GM13977 (cell line): Measurements from ENCODE around the gene DOLPP1.
A peak's percentile ranks its signal among the peaks of the same experiment; 100 is the strongest.

Experiments used
- DNase-seq: peaks from one replicate; pipeline ENCODE4 v3.0.0; 2012; ENCODE audit warnings: low spot score
- CTCF ChIP-seq: IDR thresholded peaks from 2 replicates; pipeline ENCODE4 v1.5.1; 2012; ENCODE audit warnings: mild to moderate bottlenecking, control low read depth; ENCODE audit not compliant: insufficient read depth; ENCODE audit errors: extremely low read depth, missing control alignments
- in situ Hi-C: fragments of 300-500 bp; cut with MboI; formaldehyde crosslinking; loops from one replicate; pipeline ENCODE4 v1.12.0; 2022; ENCODE audit warnings: low sequenced_read_pairs, low pct_unique_long_range_greater_than_20kb, mixed read lengths, inconsistent platforms; ENCODE audit not compliant: unreplicated experiment

The DOLPP1 gene

GRCh38 chr9:129064499-129064908 is 16.4 kb upstream of the DOLPP1 start:
- in situ Hi-C loops = no loop called here
- TF ChIP-seq CTCF = no peak
- no peak for DNase-seq

- in situ Hi-C loops = no loop called here
- TF ChIP-seq CTCF = no peak
- DNase-seq = no peak
Measured at GRCh38 chr9:129068110-129068509, 12.8 kb upstream of the DOLPP1 start.

DNA sequence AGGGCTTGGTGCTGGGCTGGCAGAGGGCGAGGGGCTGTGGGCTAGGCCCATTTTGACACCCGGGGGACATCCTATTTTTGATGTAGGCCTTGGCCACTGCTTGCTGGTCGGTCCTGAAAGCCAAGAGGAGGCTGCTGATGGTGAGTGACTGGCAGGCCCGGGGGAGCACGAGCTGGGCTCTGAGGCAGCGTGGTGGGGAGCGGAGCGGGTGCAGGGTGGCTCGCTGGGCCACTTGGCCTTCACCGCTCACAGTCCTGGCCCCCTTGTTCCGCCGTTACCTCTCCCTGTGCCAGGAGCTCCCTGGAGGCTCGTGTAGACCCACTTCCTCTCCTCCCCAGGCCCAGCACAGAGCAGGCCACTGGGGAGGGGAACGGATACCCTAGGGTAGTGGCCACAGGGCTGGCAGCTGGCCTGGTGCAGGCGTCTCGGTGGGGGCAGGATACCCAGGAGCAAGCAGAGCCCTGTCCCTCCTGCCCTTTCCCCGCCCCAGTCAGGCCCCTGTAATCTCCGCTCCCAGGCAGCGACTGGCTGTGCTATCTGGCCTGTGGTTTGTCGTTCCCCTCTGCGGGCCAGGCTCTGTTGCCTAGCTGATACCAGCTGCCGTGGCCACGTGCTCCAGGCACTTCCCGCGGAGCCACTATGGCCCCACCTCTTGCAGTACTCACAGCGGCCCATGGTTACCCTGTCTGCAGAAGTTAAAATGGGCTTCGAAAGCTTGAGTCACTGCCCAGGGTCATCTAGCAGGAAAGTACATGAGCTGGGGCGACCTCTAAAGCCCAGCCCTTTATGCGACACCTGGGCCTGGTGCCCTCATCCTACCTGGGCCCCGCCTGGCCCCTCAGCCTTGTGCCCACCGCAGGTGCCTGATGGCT is 11.7 kb upstream of the DOLPP1 start:
- no peak for TF ChIP-seq CTCF
- in situ Hi-C loops = no loop called here
- DNase-seq = peak; percentile 69

DNA sequence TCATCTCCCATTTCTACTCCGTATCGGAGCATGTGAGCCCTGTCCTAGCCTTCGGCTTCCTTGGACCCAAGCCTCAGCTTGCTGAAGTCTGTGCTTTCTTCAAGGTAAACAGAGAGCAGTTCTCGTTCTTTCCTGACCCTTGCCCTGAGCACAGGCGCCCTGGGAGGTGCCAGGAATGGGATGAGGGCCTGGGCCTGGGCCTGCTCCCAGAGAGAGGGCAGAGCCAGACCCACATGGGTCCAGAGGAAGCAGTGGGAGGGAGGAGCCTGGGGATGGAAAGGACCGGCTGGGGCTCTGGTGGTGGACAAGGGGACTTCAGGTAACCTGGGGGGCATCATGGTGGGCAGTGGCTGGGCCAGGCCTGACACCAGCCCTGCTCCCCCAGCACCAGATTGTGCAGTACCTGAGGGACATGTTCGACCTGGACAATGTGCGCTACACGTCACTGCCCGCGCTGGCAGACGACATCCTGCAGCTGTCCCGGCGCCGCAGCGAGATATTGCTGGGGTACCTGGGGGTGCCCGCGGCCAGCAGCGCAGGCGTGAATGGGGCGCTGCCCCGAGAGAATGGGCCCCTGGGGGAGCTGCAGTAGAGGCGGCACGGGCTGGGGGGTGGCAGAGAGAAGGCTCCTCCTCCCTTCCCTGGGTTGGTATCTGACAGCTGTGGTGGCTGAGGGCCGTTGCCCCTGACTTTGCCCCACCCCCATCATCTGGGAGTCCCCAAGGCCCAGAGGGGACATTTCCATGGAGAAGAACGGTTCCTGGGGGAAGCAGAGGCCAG is 10.9 kb upstream of the DOLPP1 start:
- TF ChIP-seq CTCF = no peak

GRCh38 chr9:129070696-129071525 is 10.0 kb upstream of the DOLPP1 start:
- DNase-seq = no peak
- in situ Hi-C loops = no loop called here
- TF ChIP-seq CTCF = no peak

More for the DNA sequence above, 10.9 kb upstream of the DOLPP1 start:
- in situ Hi-C loops = no loop called here
- no peak for DNase-seq

GRCh38 chr9:129071526-129072126 is 9.3 kb upstream of the DOLPP1 start:
- in situ Hi-C loops = no loop called here
- no peak for DNase-seq
- TF ChIP-seq CTCF = no peak
